Stimulated activated CD4-positive, alpha-beta T cell treated with anti-CD3 and anti-CD28 coated beads, Interleukin-15, amount 100 ng/mL, for 24 hours (primary cell): ENCODE measurements around the gene INPP4A.

Experiments
- DNase-seq: peaks from one replicate; pipeline ENCODE4 v3.0.0-alpha.2; 2020

INPP4A gene

GRCh38 chr2:98548920-98549818 lies 104.5 kb downstream of the INPP4A start:
- DNase-seq: no peak

DNA sequence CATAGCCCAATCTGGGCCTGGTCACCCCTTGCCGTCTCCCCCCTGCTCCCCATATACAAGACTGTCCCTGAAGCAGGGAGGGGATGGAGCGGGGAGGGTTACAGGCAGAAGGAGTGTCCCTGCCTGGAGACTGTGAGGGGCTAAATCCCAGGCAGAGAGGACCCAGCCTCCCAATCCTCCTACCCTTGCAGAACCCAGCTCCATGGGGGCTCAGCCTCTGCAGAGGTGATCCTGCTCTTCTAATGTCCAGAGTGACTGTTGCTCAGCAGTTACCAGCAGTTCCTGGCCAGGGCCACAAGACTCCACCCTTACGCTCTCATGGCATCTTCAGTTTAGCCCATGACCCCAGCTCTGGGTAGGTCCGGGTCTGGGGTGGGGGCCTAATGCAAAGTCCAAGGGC lies 105.5 kb downstream of the INPP4A start:
- no peak for DNase-seq

- peak; percentile 57 for DNase-seq
These were observed 106.7 kb downstream of the INPP4A start for GRCh38 chr2:98551316-98551715.

GRCh38 chr2:98552499-98553179 lies 108.0 kb downstream of the INPP4A start:
- DNase-seq: no peak

DNA sequence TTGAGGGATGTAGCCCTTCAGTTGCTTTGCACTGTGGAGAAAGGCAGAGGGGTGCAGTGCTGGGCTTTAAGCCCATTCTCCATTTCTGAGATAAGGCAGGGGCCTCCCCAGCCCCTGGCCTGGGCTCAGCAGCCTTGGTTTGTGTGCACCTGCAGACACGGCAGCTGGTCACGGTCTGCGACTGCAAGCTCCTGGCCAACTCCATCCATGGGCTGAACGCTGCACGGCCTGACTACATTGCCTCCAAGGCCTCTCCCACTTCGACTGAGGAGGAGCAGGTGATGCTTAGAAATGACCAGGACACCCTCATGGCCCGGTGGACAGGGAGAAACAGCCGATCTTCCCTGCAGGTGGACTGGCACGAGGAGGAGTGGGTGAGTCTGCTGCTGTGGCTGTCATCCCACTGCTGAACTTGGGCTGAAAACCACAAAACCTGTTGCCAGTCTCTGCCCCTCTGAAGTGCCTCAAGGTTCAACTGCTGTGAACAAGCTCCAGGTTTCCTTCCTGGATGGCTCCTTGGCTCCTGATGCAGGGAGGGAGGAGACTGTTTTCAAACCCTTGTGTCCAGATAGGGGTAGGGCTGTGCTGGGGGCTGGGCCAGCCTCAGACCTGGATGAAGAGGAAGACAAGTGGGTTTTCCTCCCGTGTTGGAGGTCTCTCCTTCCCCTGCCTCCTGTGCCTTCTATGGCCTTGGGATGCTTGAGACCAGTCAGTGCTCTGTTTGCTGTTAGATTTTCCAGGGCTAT lies 109.6 kb downstream of the INPP4A start:
- DNase-seq: no peak

- DNase-seq: no peak
These were observed 111.0 kb downstream of the INPP4A start for GRCh38 chr2:98555696-98556095.

DNA sequence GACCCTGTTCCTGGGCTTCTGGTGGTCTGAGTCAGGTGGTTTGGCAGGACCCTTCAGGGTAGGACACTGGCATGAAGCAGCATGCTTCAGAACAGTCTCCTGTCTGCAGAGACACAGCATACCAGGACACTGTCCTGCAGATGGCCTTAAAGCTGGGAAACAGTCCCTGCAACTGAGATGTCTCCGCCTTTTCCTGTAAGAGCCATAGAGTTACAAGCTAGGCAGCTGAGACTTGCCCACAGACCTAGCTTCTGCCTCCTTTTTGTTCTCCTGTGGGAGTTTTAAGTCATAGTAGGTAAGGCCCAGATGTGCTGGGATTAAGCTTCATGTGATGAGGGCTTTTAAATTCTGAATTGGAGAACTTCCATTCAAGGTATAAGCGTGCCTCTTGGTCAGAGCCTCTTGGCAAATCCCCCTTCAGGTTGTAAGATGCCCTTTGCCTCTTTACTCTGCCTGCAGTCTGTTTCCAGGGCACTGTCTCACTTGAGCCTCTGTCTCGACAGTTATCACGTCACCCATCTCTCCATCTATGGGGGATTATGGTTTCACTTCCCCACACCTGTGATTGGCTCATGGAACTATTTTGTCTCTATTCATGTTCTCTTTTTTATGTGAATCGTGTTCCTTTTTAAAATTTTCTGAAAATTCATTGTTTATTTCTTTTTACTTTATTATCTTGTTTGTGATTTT lies 111.8 kb downstream of the INPP4A start:
- no peak for DNase-seq

DNA sequence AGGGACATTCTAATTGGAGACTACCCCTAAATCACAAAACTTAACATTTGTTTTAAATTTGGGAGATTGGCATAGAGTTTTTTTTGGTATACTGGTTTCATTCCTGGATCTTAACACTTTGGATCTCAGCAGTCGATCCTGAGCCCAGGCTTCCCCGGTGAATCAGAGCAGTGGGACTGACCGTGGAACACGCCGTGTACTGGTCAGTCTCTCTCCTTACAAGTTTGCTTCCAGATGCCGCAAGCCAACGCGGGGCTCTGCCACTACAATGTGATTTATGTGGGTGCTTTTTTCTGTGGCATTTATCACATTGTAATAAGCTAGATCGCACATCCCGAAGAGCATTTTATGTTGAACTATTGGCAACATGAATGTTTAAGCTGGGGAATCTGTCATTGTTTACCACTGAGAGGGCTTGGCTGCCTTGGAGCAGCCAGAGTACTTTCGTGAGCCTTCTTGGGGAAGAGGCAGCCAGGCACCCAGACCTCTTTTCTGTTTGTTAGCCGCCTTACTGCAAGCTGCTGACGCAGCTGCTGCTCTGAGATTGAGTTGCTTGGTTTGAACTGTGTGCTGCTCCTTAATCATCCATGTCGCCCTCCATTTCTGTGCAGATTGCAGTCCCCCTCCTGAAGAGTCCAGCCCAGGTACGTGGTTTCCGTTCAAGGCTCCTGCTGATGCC lies 114.3 kb downstream of the INPP4A start:
- DNase-seq: no peak

DNA sequence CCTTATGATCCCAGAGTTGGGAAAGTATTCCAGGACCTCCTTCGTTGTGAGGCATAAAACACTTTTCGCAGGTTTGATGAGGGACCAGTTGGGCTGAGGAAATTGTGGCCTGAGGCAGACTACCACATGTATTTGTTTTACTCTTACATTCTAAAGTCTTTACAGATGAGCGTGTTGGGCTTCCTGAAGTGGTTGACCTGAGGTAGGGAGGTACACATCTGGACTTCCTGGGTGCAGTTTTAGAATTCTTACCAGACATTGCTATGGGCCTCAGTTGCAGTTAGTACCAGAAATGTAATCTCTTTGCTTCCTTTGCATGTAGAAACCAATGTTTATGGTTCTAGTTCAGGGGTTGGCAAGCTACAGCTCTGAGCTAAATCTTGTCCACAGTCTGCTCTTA lies 114.9 kb downstream of the INPP4A start:
- no peak for DNase-seq

GRCh38 chr2:98560256-98560771 lies 115.7 kb downstream of the INPP4A start:
- DNase-seq: no peak

DNA sequence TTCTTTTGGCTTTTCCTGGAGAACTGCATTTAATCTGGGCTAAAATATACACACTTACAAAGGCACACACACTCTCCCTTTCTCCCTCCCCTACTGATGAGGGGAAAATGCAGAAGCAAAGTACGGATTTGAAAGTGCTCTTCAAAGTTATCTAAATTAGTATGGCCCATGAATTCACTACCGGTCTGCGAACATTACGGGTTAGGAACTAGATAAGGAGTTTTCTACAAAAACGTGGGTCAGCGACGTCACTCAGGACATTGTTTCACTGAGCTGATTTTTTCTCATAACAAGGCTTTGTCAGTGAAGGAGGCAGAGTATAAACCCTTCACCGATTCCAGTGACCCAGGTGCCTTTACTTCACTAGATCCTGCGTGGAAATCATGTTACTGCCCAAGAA lies 116.4 kb downstream of the INPP4A start:
- no peak for DNase-seq

DNA sequence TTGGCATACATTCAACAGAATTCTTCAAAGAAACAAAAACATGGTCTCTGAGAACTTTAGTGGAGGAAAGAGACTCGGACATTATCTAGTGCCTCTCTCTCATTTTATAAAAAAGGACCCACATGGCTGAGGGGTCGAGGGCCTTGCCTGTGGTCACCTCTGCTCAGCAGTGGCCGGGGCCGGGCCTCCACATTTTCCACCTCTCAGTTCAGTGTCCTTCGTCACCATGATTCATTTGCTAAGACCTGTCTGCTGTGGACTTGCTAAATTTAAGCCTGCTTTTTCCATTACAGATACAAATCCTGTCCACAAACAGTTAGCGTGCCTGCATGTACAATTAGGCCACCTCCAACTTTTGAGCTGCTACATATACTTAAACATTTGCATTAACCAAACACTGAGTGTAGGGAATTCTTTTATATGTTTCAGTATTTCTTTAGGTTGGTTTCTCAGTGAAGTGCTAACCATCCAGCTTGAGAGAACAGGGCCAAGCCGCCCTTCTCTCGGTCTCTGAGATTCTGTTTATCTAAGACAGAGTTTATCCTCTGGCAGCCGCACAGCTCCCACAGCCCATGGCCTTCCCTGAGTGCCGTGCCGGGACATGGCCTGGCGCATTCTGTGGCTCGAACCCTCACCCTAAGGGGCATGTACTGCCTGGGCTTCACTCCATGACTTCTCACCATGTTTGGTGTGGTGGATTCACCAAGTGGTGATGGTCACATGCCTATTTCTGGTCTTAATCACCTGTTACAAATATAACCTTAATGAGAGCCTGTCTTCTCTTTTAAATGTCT lies 117.4 kb downstream of the INPP4A start:
- DNase-seq: no peak

DNA sequence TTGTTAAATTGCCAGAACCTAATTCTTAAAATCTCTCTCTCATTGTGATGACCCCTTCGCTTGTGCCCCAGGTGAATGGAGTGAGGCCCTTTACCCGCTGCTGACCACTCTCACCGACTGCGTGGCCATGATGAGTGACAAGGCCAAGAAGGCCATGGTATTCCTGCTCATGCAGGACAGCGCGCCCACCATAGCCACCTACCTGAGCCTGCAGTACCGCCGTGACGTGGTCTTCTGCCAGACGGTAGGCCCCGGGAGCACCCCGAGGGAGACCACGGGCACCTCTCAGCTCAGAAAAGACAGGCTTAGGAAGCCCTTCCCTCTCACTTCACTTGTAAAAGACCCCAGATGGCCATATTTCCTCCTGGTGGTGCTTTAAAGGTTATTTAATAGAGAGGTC lies 118.7 kb downstream of the INPP4A start:
- no peak for DNase-seq

DNA sequence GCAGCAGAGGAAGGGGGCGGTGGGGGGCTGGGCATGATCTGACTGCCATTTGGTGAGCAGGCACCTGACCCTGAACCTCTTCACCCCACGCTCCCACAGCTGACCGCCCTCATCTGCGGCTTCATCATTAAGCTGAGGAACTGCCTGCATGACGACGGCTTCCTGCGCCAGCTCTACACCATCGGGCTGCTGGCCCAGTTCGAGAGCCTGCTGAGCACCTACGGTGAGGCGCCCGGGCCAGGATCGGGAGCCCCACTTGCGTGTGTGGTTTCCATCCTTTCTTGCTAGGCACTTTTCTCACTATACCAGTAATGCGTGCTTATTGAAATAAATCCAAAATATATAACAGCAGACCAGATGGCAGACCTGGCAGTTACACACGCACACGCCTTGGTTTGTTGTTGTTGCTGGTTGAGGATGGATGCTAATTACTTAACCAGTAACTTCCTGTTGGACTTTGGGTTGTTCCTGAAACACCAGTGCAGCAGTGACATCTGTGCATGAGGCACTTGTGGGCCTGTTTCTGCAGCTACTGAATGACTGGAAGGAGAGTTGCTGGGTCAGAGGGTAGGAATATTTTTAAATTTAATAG lies 120.0 kb downstream of the INPP4A start:
- DNase-seq: no peak

DNA sequence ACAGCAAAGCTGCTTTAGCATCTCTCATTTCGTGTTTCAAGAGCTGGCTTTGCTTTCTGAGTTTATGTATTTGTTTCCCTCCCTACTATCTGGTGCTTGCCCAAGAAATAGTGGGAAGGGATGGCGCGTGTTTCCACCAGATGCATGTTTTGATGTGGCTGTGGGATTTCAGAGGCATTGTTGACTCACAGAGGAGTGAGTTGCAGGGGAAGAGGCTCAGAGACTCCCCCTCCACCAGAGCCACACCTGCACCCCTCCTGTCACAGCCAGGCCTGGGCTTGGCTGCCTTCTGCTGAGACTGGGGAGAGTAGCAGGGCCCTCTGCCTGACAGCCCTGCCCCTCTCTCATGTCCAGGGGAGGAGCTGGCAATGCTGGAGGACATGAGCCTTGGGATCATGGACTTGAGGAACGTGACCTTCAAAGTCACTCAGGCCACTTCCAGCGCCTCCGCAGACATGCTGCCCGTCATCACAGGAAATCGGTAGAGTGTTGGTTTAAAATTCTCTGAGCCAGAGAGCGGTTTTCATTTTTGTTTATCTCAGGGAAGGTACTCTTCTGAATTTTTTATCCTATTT lies 120.7 kb downstream of the INPP4A start:
- DNase-seq: no peak

DNA sequence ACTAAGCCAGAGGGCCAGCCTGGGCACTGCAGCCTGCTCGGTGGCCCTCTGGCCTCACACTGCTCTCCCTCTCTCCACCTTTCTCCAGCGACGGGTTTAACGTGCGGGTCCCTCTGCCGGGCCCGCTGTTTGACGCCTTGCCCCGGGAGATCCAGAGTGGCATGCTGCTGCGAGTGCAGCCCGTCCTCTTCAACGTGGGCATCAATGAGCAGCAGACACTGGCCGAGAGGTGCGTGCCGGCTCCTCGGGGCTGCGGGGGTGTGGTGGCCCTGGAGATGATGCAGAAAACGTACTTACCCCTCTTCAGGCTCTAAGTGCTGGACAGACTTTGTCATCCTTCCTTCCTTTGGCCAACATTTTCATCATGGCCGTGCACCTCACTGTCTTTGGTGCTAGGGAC lies 121.3 kb downstream of the INPP4A start:
- no peak for DNase-seq

- DNase-seq: no peak
These were observed 123.7 kb downstream of the INPP4A start for GRCh38 chr2:98568161-98568956.

- peak; percentile 78 for DNase-seq
These were observed 124.6 kb downstream of the INPP4A start for GRCh38 chr2:98569197-98569793.

GRCh38 chr2:98569915-98570314 lies 125.3 kb downstream of the INPP4A start:
- no peak for DNase-seq
